Raji (cell line): ENCODE data around the gene PHAX.

Source experiments
- POLR2A ChIP-seq: IDR thresholded peaks from 2 replicates; pipeline ENCODE4 v1.6.1; 2011; ENCODE audit warnings: low read depth, low read length, control low read depth; ENCODE audit not compliant: insufficient read depth

PHAX gene

DNA sequence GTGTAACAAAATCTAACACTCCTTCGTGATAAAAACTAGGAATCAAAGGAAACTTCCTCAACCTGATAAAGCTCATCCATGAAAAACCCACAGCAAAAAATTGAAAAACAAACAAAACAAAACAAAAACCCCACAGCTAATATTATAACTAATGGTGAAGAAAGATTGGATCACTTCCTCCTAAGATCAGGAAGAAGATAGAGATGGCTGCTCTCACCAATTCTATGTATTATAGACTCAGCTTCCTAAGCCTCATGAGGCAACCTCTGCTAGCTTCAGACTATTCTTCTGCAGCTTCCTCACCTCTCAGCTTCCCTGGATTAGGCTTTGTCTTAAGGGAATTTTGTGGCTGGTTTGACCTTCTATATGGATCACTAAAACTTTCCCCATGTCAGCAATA, 40.1 kb downstream of the PHAX start:
- no peak for TF ChIP-seq POLR2A

DNA sequence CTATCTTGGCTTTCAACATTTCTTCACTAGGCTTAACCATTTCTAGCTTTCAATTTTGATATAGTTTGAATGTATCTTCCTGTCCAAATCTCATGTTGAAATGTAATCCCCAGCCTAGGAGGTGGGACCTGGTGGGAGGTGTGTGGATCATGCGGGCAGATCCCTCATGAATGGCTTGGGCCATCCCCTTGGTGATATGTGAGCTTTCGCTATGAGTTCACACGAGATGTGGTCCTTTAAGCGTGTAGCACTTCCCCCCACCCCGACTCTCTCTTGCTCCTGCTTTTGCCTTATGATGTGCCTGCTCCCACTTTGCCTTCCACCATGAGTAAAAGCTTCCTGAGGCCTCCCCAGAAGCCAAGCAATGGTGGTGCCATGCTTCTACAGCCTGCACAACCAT, 40.6 kb downstream of the PHAX start:
- no peak for TF ChIP-seq POLR2A

DNA sequence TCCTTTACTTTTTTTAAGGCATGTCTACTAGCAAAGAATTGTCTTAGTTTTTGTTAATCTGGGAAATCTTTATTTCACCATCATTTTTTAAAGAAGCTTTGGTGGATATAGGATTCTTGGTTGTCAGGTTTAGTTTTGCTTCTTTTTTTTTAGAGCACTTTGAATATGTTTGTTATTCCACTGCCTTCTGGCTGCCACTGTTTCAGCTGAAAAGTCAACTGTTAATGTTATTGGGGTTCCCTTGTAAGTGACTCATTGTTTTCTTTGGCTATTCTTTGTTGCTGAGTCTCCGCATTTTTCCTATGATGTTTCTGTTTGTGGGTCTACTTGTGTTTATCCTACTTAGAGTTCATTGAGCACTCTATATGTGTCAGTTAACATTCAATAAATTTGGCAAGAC, 44.4 kb downstream of the PHAX start:
- TF ChIP-seq POLR2A = no peak

DNA sequence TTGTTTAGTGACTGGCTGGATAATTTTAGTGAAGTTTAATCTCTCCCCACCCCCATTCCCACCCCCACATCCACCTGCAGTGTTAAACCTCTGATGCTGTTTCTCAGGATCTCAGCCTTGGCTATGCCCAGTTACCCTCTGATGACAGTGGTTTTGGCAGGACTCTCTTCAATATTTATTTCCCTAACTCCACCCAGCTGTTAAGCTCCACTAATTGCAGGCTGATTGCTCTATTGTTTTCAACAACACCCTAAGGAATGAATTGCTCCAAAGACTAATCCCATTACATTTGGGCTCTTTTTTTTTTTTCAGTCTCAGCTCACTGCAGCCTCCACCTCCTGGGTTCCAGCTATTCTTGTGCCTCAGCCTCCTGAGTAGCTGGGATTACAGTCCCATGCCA, 46.3 kb downstream of the PHAX start:
- TF ChIP-seq POLR2A = no peak

DNA sequence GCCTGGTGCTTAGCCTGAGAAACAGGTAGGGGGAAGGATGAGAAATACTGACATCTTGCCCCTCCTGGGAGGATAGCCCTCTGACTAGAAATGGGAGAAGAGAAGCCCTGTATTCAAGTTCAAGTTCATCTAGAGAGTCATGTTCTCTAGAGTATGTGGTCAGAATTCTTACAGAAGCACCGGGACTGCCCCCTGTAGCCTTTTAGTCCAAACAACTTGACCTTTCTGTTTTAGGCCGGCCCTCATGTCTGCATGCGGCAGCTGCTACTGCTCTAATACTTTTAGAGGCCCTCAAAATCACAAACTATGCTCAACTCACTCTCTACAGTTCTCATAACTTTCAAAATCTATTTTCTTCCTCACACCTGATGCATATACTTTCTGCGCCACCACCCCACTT, 47.7 kb downstream of the PHAX start:
- no peak for TF ChIP-seq POLR2A

DNA sequence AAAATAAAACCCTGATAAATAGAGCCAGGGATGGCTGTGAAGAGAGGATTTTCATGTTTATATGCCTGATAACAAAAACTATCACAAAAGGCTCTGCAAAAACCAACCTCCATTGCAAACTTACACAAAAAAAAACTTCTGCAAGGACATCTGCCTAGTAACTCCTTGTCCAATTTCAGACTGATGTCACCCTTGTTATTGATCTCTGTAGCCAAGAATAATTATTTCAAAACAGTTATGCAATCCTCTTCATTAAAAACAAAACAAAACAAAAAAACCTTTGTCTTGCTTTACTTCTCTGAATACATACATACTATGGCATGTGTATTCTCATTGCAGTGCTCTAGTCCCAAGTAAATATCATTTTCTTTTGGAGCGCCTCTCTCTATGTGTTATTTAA, 49.7 kb downstream of the PHAX start:
- TF ChIP-seq POLR2A = no peak

DNA sequence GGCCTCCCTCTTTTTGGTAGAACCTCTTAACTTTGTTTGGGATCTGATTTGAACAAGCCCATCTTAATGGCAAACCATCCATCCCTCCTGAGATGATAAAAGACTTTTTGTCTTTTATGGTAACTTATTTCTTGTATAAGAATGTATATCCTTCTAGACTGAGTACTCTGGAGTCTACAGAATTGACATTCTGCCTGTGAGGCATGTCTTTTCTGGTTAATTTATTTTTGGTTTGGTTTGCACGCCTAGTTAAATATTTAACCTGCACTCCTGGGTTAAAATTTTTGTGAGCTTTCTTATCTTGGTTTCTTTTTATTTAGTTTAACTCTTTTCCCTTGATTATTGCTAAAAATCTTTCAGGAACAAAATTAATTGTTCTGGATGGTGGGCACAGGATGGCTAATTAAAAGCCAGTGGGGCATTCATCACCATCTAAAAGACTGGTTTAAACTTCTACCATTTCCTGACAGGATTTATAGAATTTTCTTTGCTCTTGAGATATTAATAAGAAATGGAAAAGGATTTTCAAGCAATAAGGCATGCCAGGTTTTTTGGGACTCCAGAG, 50.3 kb downstream of the PHAX start:
- no peak for TF ChIP-seq POLR2A

DNA sequence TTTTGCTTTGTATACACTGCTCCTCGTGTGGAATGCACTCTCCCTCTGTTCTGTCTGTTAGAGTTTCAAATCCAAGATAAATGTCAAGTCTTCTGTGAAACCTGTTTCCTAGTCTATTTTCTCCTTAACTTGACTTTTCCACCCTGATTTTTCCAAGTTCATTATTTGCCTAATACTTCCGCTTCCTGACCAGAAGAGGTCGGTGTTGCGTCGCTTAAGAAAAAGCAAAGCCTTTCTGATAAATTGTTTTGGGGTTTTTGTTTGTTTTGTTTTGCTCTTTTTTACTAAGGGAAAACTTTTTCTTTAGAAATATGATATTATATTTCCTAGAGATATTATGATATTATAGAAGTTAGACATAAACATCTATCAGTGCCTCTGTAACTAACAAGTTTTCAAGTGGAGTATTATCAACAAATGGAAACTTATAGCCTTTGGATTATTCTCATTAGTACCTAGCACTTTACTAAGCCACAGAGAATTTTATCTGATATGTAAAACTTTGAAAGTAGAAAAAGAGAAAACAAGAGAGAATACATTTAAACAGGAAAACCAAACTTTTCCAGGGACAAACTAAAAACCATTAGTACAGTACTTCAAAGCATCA, 55.8 kb downstream of the PHAX start:
- no peak for TF ChIP-seq POLR2A

DNA sequence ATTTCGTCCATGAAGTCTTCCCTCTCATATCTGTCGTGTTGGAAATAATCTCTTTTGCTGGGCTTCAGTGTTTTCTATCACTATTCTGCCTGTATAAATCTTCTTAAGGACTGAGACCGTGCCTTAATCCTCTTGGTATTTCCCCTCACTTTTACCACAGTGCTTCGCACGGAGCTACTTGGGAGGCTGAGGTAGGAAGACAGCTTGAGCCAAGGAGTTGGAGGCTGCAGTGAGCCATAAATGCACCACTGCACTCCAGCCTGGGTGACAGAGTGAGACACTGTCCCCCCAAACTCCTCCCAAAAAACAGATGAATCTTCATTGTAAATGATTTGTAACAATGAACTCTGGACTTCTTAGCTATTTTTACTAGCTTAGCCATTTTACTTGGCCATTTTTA, 57.8 kb downstream of the PHAX start:
- no peak for TF ChIP-seq POLR2A

DNA sequence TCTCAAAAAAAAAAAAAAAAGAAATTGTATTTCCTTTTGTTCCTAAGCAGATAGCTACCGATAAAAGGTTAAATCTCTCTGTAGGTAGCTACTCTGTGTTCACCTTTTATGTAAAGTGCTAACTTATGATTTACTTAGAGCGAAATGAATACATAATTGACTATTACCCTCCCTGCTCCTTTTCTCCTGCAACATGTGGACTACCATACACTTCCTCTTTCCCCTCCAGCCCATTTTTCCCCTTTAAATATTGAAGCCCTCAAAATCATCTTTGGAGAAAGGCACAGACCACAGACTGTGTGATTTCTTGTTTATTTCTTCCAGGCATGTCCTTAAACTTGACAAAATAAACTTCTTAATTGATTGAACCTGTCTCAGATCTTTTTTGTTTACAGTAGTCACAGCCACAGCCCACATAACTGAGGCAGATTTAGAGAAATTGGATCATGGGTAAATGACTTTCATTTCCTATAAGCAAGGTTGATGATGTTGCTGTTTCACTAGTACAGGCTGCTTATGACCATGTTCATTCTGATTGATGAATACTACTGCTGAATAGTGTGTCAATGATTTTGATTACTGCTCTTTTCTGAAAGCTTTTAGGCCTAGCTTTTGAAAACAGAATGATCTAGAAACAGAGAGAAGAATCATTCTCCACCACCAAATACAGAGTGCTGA, 59.2 kb downstream of the PHAX start:
- no peak for TF ChIP-seq POLR2A

DNA sequence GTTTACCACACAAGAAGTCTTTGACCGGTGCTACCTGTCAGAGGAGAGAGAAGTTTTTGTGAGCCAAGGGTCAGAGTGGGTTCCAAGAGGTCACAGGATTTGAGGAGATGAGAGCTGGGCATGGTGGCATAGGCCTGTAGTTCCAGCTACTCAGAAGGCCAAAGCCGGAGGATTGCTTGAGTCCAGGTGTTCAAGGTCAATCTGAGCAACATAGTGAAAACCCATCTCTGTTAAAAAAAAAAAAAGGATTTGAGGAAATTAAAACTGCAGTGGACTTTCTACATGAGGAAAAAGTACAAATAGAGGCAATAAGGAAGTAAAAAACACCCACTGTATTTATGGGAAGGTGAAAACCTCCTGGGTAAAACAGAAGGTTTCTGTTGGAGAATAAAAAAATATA, 63.8 kb downstream of the PHAX start:
- TF ChIP-seq POLR2A = no peak

DNA sequence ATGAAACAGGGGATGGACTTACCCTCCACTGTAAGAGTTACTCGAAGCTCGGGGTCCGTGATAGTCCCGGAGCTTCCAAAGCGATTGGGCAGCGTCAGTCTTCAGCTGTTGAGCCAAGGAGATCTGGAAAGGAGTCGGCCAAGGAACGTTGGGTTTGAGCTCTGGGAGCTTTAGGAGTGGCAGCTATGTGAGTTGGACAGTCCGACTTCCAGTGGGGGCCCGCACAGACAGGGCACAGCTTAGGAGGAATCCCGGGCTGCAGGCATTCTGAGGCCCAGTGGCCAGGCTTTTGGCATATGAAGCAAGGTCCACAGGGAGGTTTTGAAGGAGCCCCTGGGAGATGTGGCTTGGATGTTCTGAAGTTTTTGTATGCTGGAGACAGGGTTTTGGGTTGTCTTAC, 72.7 kb downstream of the PHAX start:
- no peak for TF ChIP-seq POLR2A

DNA sequence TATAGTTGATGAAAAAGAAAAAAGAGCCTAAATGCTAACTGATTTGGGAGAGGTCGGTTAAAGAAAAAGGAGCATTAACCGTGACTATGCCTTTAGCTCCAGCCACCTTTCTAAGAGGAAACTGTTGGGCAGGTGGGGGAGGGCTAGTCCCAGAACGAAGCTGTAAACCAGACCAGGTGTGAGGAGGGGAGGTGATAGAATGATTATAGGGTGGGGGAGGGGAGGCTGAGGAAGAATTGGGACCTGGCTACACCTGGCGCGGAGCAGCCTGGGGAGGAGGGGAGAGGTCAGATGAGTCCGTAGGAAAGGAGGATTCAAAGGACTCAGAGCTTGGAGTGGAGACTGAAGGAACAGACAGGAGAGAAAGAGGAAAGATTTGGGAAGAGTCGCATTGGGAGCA, 73.4 kb downstream of the PHAX start:
- no peak for TF ChIP-seq POLR2A

DNA sequence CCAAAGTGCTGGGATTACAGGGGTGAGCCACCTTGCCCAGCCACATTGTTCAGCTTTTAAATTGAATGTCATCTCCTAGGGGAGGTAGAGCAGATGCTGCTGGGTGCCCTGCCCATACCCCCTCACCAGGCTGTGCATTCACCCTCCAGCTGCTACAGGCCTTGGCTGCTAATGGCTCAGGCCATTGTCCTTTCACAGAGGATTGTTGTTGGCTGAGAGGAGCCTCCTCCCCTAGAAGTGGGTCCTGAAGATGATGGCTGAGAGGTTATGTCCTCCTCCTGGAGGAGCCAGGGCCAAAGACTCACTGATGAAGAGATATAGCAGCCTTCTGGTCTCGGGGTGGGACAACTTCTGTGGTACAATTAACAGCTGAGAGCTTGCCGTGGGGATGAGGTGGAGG, 74.6 kb downstream of the PHAX start:
- TF ChIP-seq POLR2A = no peak

DNA sequence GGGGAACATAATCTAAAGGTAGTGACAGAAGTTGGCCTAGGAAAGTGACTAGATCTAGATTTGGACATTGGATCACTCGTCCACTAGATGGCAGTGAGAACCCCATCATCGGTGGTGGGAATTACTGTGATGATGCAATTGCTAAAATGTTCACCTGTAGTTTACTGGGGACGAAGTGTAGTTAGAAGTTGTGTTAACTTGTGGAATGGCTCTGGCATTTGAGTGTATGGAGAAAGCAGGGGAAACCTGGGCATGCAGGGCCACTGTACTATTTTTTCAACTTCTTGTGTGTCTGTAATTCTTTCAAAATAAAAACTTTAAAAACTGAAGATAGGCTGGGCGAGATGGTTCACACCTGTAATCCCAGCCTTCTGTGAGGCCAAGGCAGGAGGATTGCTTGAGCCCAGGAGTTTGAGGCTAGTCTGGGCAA, 75.5 kb downstream of the PHAX start:
- no peak for TF ChIP-seq POLR2A
